Lower lobe of right lung (tissue), 1 donor: Measurements from ENCODE around the gene NBPF20. TPM values are rescaled to one million over a fixed set of nuclear protein-coding genes. Genes with fewer than 3 reads are reported as not detected.

Experiments used
- total RNA-seq: library from RNA; stranded (reverse); fragmentation: NEBNext Ultra II Directional; extraction: Animal tissue kit (Norgen Biotek cat#: 25700); gene quantifications from one replicate; pipeline ENCODE4 v1.2.1, GENCODE V29; 2021
- donor health status: DM: no; HTN: yes; CAD: no; lungs with severe emphysema.

The NBPF20 gene
- total RNA-seq, 1 donor from 2014 or later: 2.4 TPM

Other genes starting within 250 kb of the NBPF20 start
- not detected for gene PPIAL4D, start 183.4 kb downstream of the NBPF20 start, total RNA-seq
- gene GPR89A, start 182.4 kb upstream of the NBPF20 start, total RNA-seq: 15.3 TPM